Dermis microvascular lymphatic vessel endothelial cell (primary cell): ENCODE results near the gene CFAP61. TPM values are rescaled to one million over a fixed set of nuclear protein-coding genes. Genes with fewer than 3 reads are reported as not detected.
A peak's percentile ranks its signal among the peaks of the same experiment; 100 is the strongest.

Experiments
- DNase-seq, 2 donors: peaks; one replicate each; pipeline versions ENCODE4 v3.0.0 to v3.0.0-alpha.2; 2010; ENCODE audit warnings: low read depth in 2 of 2
- total RNA-seq: library from RNA; depleted of rRNA; stranded (reverse); fragments of >200 nt; gene quantifications from 2 replicates; pipeline ENCODE4 v1.2.1, GENCODE V29; 2014

CFAP61 gene
- total RNA-seq, 1 donor from 2014 or later = not detected

GRCh38 chr20:20161611-20162010 lies 109.3 kb downstream of the CFAP61 start:
- no peak for DNase-seq

DNA sequence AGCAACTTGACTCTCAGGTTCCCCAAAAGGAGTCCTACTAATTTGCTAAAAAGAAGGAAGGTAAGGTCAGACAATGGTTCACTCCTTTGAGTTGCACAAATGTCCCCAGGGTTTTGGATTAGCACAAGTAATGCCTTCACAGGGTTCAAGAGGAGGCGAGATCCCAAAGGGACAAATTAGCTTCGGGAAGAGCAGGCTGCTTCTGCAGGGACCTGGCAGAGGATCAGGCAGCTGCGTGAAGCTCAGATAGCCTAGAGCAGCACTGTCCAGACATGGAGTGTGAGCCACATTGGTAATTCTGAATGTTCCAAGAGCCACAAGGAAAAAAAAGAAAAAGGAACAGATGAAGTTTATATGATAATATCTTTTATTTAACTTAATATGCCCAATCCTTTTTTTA lies 115.4 kb downstream of the CFAP61 start:
- no peak for DNase-seq

- no peak for DNase-seq
Observed at GRCh38 chr20:20173254-20173653, 120.9 kb downstream of the CFAP61 start.

DNA sequence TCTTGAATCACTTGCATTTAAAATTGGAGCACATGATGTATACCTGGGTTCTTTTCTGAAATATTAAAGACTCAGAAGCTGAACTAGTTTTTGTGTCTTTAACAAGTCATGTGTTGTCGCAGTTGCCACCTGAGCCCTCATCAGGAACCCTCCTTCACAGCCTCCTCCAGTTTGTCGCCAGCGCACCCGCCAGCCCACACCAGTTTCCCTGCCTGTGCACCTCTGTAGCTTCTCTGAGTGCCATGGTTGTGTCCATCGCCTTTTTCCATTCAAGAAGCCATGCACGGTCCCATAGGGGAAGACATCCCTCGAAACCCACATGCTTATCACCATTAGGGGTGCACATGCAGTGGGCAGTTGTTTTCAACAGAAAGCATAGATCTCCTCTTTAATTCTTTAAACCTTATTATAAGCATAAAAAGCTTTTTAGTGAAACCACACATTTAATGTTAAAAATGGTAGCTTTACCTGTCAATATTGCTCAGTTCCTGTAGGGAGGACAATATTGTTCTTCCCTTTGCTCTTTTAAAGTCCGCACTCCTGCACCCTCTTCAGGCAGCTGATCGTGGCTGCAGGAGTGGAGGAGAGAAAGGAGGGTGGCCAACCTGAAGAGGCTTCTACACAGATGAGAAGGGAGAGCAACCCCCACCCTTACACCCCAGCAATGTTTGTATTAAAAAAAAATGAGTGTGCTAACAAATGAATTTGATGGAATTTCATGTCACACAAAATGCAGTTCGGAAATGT lies 121.9 kb downstream of the CFAP61 start:
- DNase-seq = no peak

GRCh38 chr20:20181322-20181721 lies 129.0 kb downstream of the CFAP61 start:
- no peak for DNase-seq

DNA sequence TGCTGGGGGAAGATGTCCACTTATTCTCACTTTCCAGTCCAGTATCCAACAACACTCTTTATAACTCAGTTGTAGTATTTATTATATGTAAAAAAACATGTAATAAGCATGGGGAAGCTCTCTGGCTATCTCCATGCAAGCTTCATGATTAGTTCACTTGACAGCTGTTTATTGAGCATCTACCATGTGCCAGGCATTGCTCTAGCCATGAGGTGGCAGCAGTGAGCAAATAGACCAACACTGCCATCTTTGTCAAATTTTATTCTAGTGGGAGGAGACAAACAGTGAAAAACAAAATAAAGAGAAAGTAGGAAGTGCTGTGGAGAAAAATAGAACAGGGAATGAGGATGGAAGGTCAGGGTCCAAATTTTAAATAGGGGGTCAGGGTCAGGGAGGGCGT lies 131.8 kb downstream of the CFAP61 start:
- DNase-seq = no peak

DNA sequence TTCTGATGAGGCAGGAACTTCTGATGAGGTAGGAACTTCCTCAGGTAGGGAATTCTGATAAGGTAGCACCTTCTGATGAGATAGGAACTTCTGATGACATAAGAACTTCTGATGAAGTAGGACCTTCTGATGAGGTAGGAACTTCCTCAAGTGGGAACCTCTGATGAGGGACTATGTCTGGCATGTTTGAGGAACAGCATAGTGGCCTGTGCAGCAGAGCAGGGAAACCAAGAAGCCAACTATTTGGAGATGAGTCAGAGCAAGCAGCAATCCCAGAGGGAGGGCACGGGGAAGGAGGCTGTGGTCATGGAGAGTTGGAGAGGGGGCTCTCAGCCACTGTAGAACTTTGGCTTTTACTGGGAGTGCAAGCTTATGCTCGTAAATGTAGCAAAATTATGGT lies 132.4 kb downstream of the CFAP61 start:
- no peak for DNase-seq

DNA sequence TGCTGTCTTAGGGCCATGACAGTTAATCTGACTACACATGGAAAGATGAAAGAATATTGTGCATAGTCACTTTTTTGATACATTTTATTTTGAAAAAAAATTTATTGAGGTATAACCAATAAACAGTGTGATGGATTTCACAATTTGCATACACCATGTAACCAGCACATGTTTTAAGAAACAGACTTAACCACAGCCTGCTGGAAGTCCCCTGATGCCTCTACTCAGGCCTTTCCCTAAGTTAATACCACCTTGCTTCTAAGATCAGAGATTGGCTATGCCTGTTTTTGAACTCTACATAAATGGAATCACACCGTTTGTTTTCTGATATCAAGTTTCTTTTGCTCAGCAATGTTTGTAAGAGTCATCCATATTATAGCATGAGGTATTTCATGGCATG lies 136.3 kb downstream of the CFAP61 start:
- no peak for DNase-seq

DNA sequence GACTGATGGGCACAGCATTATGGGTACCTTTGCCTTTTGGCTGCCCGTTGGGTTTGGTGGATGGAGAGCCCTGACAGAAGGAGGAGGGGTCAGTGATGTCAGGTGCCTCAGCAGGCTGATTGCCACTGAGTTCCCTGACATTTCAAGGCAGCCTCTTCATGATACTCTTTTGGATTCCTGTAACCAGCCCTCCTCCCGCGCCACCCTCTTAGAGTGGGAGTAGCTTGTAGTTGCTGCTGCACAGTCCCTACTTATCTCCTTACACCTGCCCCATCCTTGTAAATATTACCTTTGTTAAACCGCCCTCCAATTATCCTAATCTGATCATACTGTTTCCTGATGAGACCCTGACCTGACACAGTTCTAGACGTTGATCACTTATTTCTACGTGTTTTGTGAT lies 140.0 kb downstream of the CFAP61 start:
- DNase-seq = no peak

GRCh38 chr20:20195021-20195705 lies 142.8 kb downstream of the CFAP61 start:
- no peak for DNase-seq

DNA sequence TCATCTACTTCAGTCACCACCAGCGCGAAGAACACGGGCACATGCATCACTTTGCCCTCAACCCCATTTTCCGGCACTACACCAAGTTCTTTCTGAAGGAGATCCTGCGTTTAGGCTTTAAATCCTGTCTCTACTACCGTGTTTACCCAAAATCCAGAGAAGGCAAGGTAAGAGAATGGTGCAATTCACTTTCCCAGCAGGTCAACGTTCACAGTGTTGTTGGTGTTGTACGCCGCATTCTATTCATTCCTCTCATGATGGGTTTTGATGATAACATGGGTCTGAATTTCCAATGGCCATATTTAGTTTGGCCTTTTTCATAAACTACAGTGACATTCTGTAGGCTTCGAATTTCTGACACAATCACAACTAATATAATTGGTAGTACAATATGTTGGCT lies 144.3 kb downstream of the CFAP61 start:
- no peak for DNase-seq

DNA sequence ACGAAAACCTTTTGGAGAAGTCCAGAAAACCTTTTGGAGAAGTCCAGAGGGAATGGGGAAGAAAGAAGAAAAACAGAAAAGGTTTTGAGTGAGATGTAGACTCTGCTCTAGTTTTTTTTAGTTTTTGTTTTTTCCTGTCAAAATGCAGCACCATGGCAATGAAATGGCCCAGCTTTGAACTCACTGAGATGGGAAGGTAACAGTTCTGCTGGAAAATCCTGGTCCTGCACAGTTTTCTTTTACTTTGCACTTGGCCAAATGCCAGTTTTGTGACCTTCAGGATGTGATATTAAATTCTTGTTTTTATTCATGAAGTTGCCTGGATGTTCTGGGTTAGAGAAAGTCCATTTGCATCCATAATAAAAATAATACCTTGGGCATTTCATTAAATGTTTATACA lies 145.7 kb downstream of the CFAP61 start:
- peak; percentile 33 to 69 for DNase-seq

DNA sequence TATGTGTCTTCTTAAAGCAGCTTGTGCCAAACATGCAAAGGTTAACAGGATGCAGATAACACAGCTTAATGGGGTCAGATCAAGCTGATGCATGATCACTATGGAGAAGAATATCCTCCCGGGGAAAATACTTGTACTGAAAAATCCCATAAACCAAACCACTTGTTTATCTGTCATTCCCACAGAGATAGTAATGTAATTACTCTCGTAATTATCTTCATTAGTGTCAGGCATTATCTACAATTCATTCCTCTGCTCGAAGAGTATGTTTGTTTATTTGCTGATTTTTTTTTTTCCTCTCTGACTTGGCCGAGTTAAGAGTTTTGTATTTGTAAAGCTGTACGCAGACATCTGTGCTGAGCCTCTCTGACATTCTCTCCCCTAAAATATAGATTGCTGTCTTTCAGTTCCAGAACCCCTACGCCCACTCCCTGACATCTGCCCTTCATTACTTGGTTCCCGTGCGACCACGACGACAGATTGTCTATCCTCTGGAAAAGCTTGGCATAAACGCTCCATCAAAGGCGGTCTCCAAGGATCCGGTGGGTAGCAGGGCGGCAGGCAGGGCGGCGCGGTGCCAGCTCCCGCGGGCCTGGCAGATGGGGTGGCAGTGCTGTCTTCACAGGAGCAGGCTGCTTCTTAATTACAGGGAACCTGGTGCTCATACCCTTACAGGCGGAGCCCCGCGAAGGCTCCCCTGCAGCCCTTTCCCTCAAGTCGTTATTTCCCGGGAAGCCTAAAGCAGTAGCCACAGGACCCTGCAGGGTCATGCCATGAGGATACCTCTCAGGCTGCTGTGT lies 147.2 kb downstream of the CFAP61 start:
- peak in 1 of 2 donors; percentile 10 for DNase-seq

GRCh38 chr20:20201124-20201523 lies 148.8 kb downstream of the CFAP61 start:
- no peak for DNase-seq

- no peak for DNase-seq
Observed at GRCh38 chr20:20201639-20202038, 149.3 kb downstream of the CFAP61 start.

DNA sequence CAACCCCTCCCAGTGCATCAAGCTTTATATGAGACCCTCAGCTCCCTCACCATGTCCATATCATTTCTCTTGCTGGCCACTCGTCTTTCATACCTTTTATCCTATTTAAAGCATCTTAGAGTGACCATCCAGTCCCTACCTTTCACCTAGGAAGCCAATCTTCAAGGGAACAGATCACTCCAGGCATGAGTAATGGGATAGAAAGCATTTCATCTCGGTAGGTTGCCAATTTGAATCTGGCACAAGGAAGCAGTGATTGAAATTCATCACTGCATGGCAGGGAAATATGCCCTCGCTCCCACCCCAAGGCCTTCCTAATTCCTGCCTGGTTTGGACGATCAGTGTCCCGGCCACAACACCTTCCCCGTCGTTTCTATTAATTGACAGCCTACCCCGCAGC lies 150.4 kb downstream of the CFAP61 start:
- DNase-seq = no peak

GRCh38 chr20:20203784-20204183 lies 151.5 kb downstream of the CFAP61 start:
- no peak for DNase-seq

DNA sequence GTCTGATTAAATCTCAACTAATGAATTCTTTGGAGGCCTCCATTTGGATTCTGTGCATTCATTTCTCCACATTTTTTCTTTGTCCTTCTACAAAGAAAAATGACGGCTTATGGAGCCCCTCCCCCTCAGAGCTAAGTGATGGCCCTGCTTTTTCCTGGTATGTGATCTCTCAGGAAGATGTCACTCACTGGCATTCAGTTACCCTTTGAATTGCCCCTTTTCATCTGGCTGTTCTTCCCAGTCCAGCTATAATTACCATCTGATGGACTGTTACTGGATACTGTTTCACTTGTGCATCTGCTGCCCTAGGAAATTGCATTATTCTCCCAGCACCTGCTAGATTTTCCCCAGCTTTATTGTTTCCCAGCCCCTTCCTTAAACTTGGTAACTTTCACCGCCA lies 151.9 kb downstream of the CFAP61 start:
- DNase-seq = peak in 1 of 2 donors; percentile 2

DNA sequence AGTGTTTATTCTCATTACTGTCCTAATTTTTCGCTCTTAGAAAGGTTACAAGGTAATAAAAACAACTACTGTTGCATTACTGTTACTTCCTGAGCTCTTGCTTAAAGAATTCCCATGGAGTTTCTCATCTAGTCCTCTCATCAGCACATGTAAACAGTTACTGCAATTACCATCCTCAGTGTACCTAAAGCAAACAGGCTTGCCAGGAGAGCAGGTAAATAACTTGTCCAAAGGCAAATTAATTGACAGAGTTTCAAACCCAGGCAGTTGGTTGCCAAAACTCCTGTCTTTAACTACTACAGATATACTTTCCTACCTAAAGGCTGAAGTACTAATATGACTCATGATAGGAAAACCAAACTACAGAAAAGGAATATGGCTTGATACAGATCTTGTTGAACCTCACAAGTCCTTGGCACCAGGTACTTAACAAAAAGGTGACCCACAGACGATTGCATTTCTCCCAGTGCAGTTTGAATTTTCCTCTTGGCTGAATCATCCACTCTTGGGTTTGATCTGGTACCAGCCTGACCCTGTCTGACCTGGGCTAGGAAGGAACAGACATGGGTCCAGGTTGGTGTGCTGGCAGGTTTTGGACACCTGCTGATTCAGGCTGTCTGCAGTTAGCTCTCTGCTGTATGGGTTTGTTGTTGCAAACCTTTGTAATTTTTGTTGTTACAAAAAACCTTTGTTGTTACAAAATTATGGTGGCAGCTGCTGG lies 153.0 kb downstream of the CFAP61 start:
- DNase-seq = no peak

DNA sequence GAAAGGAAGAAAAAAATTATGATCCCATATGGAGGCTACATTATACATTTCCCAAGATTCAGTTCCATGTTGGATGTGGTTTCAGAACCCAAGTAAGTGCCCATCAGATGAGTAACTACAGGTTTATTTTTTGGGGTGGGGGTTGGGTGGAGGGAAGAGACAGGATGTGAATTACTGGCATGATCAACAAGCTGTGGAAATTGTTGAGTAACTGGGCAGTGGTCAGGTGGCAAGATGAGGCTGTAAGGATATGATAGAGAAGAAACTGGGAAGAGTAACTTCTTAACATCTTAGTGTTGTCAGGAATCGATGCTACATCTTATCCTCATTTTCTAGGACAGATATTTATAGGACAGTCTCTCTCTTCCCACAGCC lies 153.5 kb downstream of the CFAP61 start:
- no peak for DNase-seq

GRCh38 chr20:20206788-20207187 lies 154.5 kb downstream of the CFAP61 start:
- no peak for DNase-seq

DNA sequence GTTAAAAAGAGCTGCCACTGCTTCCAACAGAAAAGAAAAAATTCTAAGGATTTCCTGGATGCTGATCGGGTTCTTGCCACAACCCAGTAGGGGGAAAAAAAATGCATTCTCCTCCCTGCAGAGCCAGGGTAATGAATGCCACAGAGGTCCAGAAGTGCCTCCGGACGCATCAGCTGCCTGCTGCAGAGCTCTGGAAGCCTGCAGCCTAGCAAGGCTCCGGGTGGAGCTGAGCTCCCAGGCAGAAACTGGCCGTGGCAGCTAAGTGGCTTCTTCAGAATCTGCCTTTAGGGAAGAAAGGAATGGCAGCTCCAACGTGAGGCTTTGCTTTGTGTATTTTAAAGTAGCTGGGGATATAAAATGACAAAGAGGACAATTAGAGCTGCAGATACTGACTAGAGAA lies 155.0 kb downstream of the CFAP61 start:
- DNase-seq = no peak
